ENCODE measurements around the gene PHETA1. TPM values are rescaled to one million over a fixed set of nuclear protein-coding genes. Genes with fewer than 3 reads are reported as not detected.

The PHETA1 gene
- polyA plus RNA-seq, 3 donors, result 3.4 to 15.3 (median 4.9) TPM

GRCh38 chr12:111369496-111370220, 763 bp upstream of the PHETA1 start:
- Histone ChIP-seq H3K36me3 (replicated peaks in 1 of 2; ENCODE audit: control insufficient read depth in 1 of 2, insufficient read depth in 2 of 2, low read length in 2 of 2) (peaks cover 8 to 9% of the 10 kb centered on the region in 2 donors), H3K27me3 (ENCODE audit: control insufficient read depth in 2 of 2, insufficient read depth in 2 of 2, low read length in 2 of 2) (no peaks in the 10 kb centered on the region), H3K4me3 (replicated peaks in 1 of 3; ENCODE audit: low read depth in 2 of 3, low read length in 3 of 3) (peak overlapping the region; percentile 65 to 96 (median 91)), H3K27ac (ENCODE audit: low read depth in 1 of 2, low read length in 2 of 2) (peak overlapping the region; percentile 37 to 77), H4K20me1 (ENCODE audit: insufficient read depth, low read length) (peaks cover 31% of the 10 kb centered on the region), H3K4me2 (replicated peaks; ENCODE audit: extremely low read depth, low read length, poor library complexity, severe bottlenecking) (peak overlapping the region; percentile 95), H3K9me3 (replicated peaks in 1 of 2; ENCODE audit: control insufficient read depth in 1 of 2, insufficient read depth in 1 of 2, low read length in 2 of 2) (peaks cover 0 to 8% of the 10 kb centered on the region in 2 donors), H3K79me2 (ENCODE audit: insufficient read depth, low read length) (no peaks in the 10 kb centered on the region), H3K9ac (ENCODE audit: insufficient read depth, low read length, poor library complexity, severe bottlenecking) (peak overlapping the region; percentile 77), H2AFZ (ENCODE audit: insufficient read depth, low read depth, low read length, poor library complexity, severe bottlenecking) (peak overlapping the region; percentile 90), H3K4me1 (ENCODE audit: control insufficient read depth in 1 of 2, insufficient read depth in 2 of 2, low read length in 2 of 2) (peaks cover 29 to 31% of the 10 kb centered on the region in 2 donors)
- peaks cover 33 to 41% of the 10 kb centered on the region in 2 donors for H3K36me3 Mint-ChIP-seq
- H3K27me3 Mint-ChIP-seq (ENCODE audit: low read depth in 3 of 3), result peaks cover 1 to 10% (median 2%) of the 10 kb centered on the region in 3 donors
- H3K4me1 Mint-ChIP-seq, result peaks cover 31% of the 10 kb centered on the region
- peak overlapping the region; percentile 75 to 90 (median 82) for H3K27ac Mint-ChIP-seq
- 44% methylated on average over 6 of the region's 13 CpGs for WGBS (ENCODE audit: insufficient coverage)
- TF ChIP-seq CTCF (IDR thresholded peaks at IDR 0.05), result no peak
- peak overlapping the region; percentile 86 to 87 for H3K4me3 Mint-ChIP-seq
- intact Hi-C loops (cut with micrococcal nuclease), result no loop called here
- peaks cover 8 to 14% (median 12%) of the 10 kb centered on the region in 7 donors for H3K9me3 Mint-ChIP-seq
- DNase-seq, result peak in 2 of 3 donors; percentile 12 to 22

- H3K9me3 Mint-ChIP-seq, result peaks cover 0 to 6% (median 4%) of the 10 kb centered on the region in 7 donors
- peaks cover 33% of the 10 kb centered on the region for H4K20me1 ChIP-seq (ENCODE audit: insufficient read depth, low read length)
- peak in 1 of 3 donors; percentile 7 for DNase-seq
- H3K27ac ChIP-seq (ENCODE audit: low read depth in 1 of 2, low read length in 2 of 2), result peak overlapping the region in 1 of 2 donors; percentile 77
- peaks cover 31% of the 10 kb centered on the region for H3K4me1 Mint-ChIP-seq
- H3K4me2 ChIP-seq (replicated peaks; ENCODE audit: extremely low read depth, low read length, poor library complexity, severe bottlenecking), result peak overlapping the region; percentile 95
- H3K27me3 Mint-ChIP-seq (ENCODE audit: low read depth in 3 of 3), result peaks cover 0 to 8% (median 2%) of the 10 kb centered on the region in 3 donors
- peaks cover 14 to 20% of the 10 kb centered on the region in 2 donors for H3K36me3 ChIP-seq (replicated peaks in 1 of 2; ENCODE audit: control insufficient read depth in 1 of 2, insufficient read depth in 2 of 2, low read length in 2 of 2)
- intact Hi-C loops (cut with micrococcal nuclease), result no loop called here
- WGBS (ENCODE audit: insufficient coverage), result 2% methylated on average over 13 of the region's 18 CpGs
- H3K4me3 Mint-ChIP-seq, result peak overlapping the region; percentile 87 to 92
- TF ChIP-seq CTCF (IDR thresholded peaks at IDR 0.05), result no peak
- H2AFZ ChIP-seq (ENCODE audit: insufficient read depth, low read depth, low read length, poor library complexity, severe bottlenecking), result peak overlapping the region; percentile 90
- H3K36me3 Mint-ChIP-seq, result peaks cover 42 to 43% of the 10 kb centered on the region in 2 donors
- no peaks in the 10 kb centered on the region for H3K27me3 ChIP-seq (ENCODE audit: control insufficient read depth in 2 of 2, insufficient read depth in 2 of 2, low read length in 2 of 2)
- peak overlapping the region; percentile 77 for H3K9ac ChIP-seq (ENCODE audit: insufficient read depth, low read length, poor library complexity, severe bottlenecking)
- H3K4me1 ChIP-seq (ENCODE audit: control insufficient read depth in 1 of 2, insufficient read depth in 2 of 2, low read length in 2 of 2), result peaks cover 29 to 31% of the 10 kb centered on the region in 2 donors
- peak overlapping the region; percentile 65 to 96 (median 91) for H3K4me3 ChIP-seq (replicated peaks in 1 of 3; ENCODE audit: low read depth in 2 of 3, low read length in 3 of 3)
- H3K27ac Mint-ChIP-seq, result peak overlapping the region in 2 of 7 donors; percentile 63 to 70
- no peaks in the 10 kb centered on the region for H3K9me3 ChIP-seq (replicated peaks in 1 of 2; ENCODE audit: control insufficient read depth in 1 of 2, insufficient read depth in 1 of 2, low read length in 2 of 2)
- H3K79me2 ChIP-seq (ENCODE audit: insufficient read depth, low read length), result no peaks in the 10 kb centered on the region
These were observed 556 bp downstream of the PHETA1 start for GRCh38 chr12:111368291-111368787.
